CD4-positive, alpha-beta memory T cell (primary cell): Measurements from ENCODE around the gene PTCH2. TPM values are rescaled to one million over a fixed set of nuclear protein-coding genes. Genes with fewer than 3 reads are reported as not detected.

Experiments used
- CTCF ChIA-PET: fragments of 350-600 bp; sonication (Branson Sonifier 250); formaldehyde crosslinking; loops from one replicate; lab custom pipeline; 2021; ENCODE audit warnings: inconsistent platforms; ENCODE audit not compliant: partially characterized antibody; lab: Charles Lee
- POLR2A ChIA-PET: fragments of 350-600 bp; sonication (Branson Sonifier 250); formaldehyde crosslinking; loops from one replicate; lab custom pipeline; 2021; ENCODE audit not compliant: partially characterized antibody; lab: Charles Lee
- DNase-seq, 5 donors: peaks; one replicate each; pipeline versions ENCODE4 v3.0.0 to v3.0.0-alpha.2; 2020 to 2022; ENCODE audit warnings: mixed read lengths in 1 of 5
- H3K27ac ChIP-seq: one replicate; pipeline ENCODE4 v1.7.0; 2013; ENCODE audit warnings: low read depth, low read length
- H3K27me3 ChIP-seq: 2 replicates; pipeline ENCODE4 v1.7.0; 2013; ENCODE audit warnings: mild to moderate bottlenecking, low read length, moderate library complexity; ENCODE audit not compliant: insufficient read depth
- H3K36me3 ChIP-seq: 2 replicates; pipeline ENCODE4 v1.7.0; 2013; ENCODE audit warnings: mild to moderate bottlenecking, low read length, moderate library complexity; ENCODE audit not compliant: insufficient read depth
- H3K4me1 ChIP-seq: 2 replicates; pipeline ENCODE4 v1.7.0; 2013; ENCODE audit warnings: mild to moderate bottlenecking, low read length, moderate library complexity; ENCODE audit not compliant: insufficient read depth
- H3K4me3 ChIP-seq, 2 donors: one replicate each; pipeline ENCODE4 v1.7.0; 2013; ENCODE audit warnings: low read length in 2 of 2, mild to moderate bottlenecking in 1 of 2
- H3K9me3 ChIP-seq, 2 donors: one replicate each; pipeline ENCODE4 v1.7.0; 2013; ENCODE audit warnings: low read length in 2 of 2, control low read depth in 1 of 2; ENCODE audit not compliant: control insufficient read depth in 1 of 2
- H3K27ac Mint-ChIP-seq, 7 donors: one replicate each; pipeline ENCODE4 v1.8.0; 2020 to 2021; ENCODE audit warnings: mixed read lengths in 7 of 7, mild to moderate bottlenecking in 6 of 7, inconsistent platforms in 3 of 7, moderate library complexity in 3 of 7
- H3K27me3 Mint-ChIP-seq, 2 donors: one replicate each; pipeline ENCODE4 v1.8.0; 2020 to 2021; ENCODE audit warnings: mixed read lengths in 2 of 2
- H3K36me3 Mint-ChIP-seq, 2 donors: one replicate each; pipeline ENCODE4 v1.8.0; 2020 to 2021; ENCODE audit warnings: mixed read lengths in 2 of 2, inconsistent platforms in 1 of 2, mild to moderate bottlenecking in 1 of 2
- H3K4me1 Mint-ChIP-seq, 4 donors: one replicate each; pipeline ENCODE4 v1.8.0; 2020 to 2021; ENCODE audit warnings: mixed read lengths in 4 of 4, mild to moderate bottlenecking in 1 of 4
- H3K4me3 Mint-ChIP-seq, 8 donors: one replicate each; pipeline ENCODE4 v1.8.0; 2020 to 2021; ENCODE audit warnings: mixed read lengths in 8 of 8, mild to moderate bottlenecking in 7 of 8, moderate library complexity in 6 of 8, inconsistent platforms in 3 of 8
- H3K9me3 Mint-ChIP-seq, 8 donors: one replicate each; pipeline ENCODE4 v1.8.0; 2020 to 2021; ENCODE audit warnings: mixed read lengths in 8 of 8, mild to moderate bottlenecking in 5 of 8, inconsistent platforms in 3 of 8, moderate library complexity in 1 of 8
- intact Hi-C: fragments of 100-400 bp; cut with micrococcal nuclease; formaldehyde crosslinking; loops from one replicate; pipeline ENCODE4 v1.15.1; 2023
- polyA plus RNA-seq, 2 donors: library from polyadenylated mRNA; unstranded; fragments of 300-500 nt; fragmentation: Illumina TruSeq; gene quantifications; one replicate each; pipeline ENCODE4 v1.2.3, GENCODE V29; 2021
- total RNA-seq, 2 experiments: library from RNA; stranded (reverse); gene quantifications; one replicate each; pipeline ENCODE4 v1.2.3, GENCODE V29; 2021

PTCH2 gene
- total and polyA plus RNA-seq, 4 experiments from 2014 or later: 0.20 to 1.4 (median 1.3) TPM; not detected in 1

DNA sequence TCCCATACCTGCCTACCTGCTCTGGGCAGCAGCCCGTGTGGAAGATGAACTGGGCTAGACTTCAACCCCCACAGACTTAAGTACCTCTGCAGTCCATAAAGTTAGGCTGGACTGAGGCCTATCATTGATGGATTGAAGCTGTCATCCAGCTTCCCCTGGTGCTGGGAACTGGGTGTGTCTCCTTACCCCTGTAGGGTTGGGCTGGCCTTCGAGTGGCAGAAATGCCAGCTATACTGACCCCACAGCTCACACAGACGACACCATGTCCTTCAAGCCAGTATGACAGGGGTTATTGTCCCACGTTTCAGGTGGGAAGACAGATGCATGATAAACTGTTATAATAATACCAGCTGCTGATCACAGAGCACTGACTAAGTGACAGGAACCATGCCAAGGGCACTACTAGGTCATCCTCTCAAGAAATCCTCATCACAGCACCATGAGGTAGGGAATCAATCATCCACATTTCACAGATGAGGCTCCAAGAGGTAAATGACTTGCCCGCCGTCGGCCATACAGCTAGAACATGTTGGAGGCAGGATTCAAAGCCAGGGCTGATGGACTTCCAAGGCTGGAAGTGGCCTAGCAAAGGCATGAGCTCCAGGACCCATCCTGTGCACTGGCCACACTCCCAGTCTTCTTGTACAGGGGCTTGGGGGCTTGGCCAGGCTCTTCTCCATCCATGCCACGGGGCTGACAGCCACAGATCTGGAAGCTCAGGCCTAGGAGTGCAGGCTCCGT is 54.8 kb downstream of the PTCH2 start, which contains the start of gene BEST4:
TSS of gene BEST4 (minus strand) at position 51 of the 741 bp plus-strand sequence. CDS start 465 bp downstream, outside the sequence.
- no peak within 1 kb of the TSS for H3K4me3 ChIP-seq
- peak within 1 kb of the TSS in 4 of 7 donors; percentile 48 to 70 (median 62) for H3K27ac Mint-ChIP-seq
- POLR2A ChIA-PET: interaction anchor here (1.0 to 10.3 kb wide), 9 partner anchors 11 to 198 kb away, joined by 3 to 110 read pairs (median 17); partner anchors contain the start of genes BTBD19, DYNLT4, EIF2B3 and PLK3
- H3K27me3 Mint-ChIP-seq: no peaks in the 10 kb centered on the region
- H3K4me1 Mint-ChIP-seq: peaks cover 20 to 32% (median 25%) of the 10 kb centered on the region in 4 donors
- intact Hi-C loops: loop anchor here (5.0 kb wide), 2 partner anchors 199 to 704 kb away; partner anchors contain the start of genes EIF2B3 and TESK2
- H3K4me3 Mint-ChIP-seq: no peak within 1 kb of the TSS
- CTCF ChIA-PET: interaction anchor here (0.8 to 9.2 kb wide), 9 partner anchors 9 to 512 kb away, joined by 4 to 75 read pairs (median 5); partner anchors contain the start of genes PLK3, RNU5D-1 and RPS8
- H3K9me3 ChIP-seq: no peaks in the 10 kb centered on the region
- H3K4me1 ChIP-seq: peaks cover 35% of the 10 kb centered on the region
- no peak for DNase-seq
- H3K9me3 Mint-ChIP-seq: no peaks in the 10 kb centered on the region
- no peaks in the 10 kb centered on the region for H3K36me3 ChIP-seq
- peaks cover 0 to under 1% of the 10 kb centered on the region in 2 donors for H3K36me3 Mint-ChIP-seq
- no peak within 1 kb of the TSS for H3K27ac ChIP-seq
- H3K27me3 ChIP-seq: no peaks in the 10 kb centered on the region

- ChIA-PET POLR2A (interaction anchor here (1.0 to 10.3 kb wide), 12 partner anchors 11 to 224 kb away, joined by 3 to 110 read pairs (median 22); partner anchors contain the start of genes BTBD19, DYNLT4, EIF2B3 and HECTD3), CTCF (interaction anchor here (0.7 to 9.2 kb wide), 15 partner anchors 10 to 514 kb away, joined by 3 to 75 read pairs (median 5); partner anchors contain the start of genes BTBD19, EIF2B3, HECTD3 and PLK3)
- Mint-ChIP-seq H3K36me3 (peaks cover 0 to 2% of the 10 kb centered on the region in 2 donors), H3K4me1 (peaks cover 22 to 34% (median 28%) of the 10 kb centered on the region in 4 donors), H3K27ac (no peak overlapping the region), H3K4me3 (no peak overlapping the region), H3K27me3 (no peaks in the 10 kb centered on the region), H3K9me3 (no peaks in the 10 kb centered on the region)
- Histone ChIP-seq H3K36me3 (no peaks in the 10 kb centered on the region), H3K9me3 (no peaks in the 10 kb centered on the region), H3K4me1 (peaks cover 39% of the 10 kb centered on the region), H3K4me3 (no peak overlapping the region), H3K27me3 (no peaks in the 10 kb centered on the region), H3K27ac (no peak overlapping the region)
- no peak for DNase-seq
- intact Hi-C loops: loop anchor here (2.0 to 5.0 kb wide), 3 partner anchors 49 to 705 kb away; partner anchors contain the start of genes EIF2B3 and TESK2
Measured at GRCh38 chr1:44787506-44787905, 55.5 kb downstream of the PTCH2 start.

GRCh38 chr1:44786841-44787426 is 56.1 kb downstream of the PTCH2 start:
- Mint-ChIP-seq H3K4me1 (peaks cover 22 to 34% (median 28%) of the 10 kb centered on the region in 4 donors), H3K9me3 (no peaks in the 10 kb centered on the region), H3K27ac (peak overlapping the region; percentile 15 to 95 (median 87)), H3K4me3 (peak overlapping the region in 7 of 8 donors; percentile 75 to 83 (median 82)), H3K27me3 (no peaks in the 10 kb centered on the region), H3K36me3 (peaks cover 0 to 5% of the 10 kb centered on the region in 2 donors)
- peak overlapping the region; percentile 53 for H3K27ac ChIP-seq
- DNase-seq: no peak
- intact Hi-C loops: loop anchor here (2.0 to 5.0 kb wide), 3 partner anchors 50 to 705 kb away; partner anchors contain the start of genes EIF2B3 and TESK2
- peak overlapping the region; percentile 52 to 68 for H3K4me3 ChIP-seq
- no peaks in the 10 kb centered on the region for H3K9me3 ChIP-seq
- POLR2A ChIA-PET: interaction anchor here (0.9 to 10.3 kb wide), 16 partner anchors 11 to 735 kb away, joined by 3 to 110 read pairs (median 14); partner anchors contain the start of genes BTBD19, DYNLT4, EIF2B3 and HECTD3
- H3K27me3 ChIP-seq: no peaks in the 10 kb centered on the region
- H3K4me1 ChIP-seq: peaks cover 39% of the 10 kb centered on the region
- CTCF ChIA-PET: interaction anchor here (0.7 to 9.2 kb wide), 13 partner anchors 10 to 515 kb away, joined by 3 to 75 read pairs (median 5); partner anchors contain the start of genes BTBD19, EIF2B3, HECTD3 and PLK3
- no peaks in the 10 kb centered on the region for H3K36me3 ChIP-seq

GRCh38 chr1:44786138-44786840 is 56.8 kb downstream of the PTCH2 start:
- DNase-seq: peak; percentile 72 to 84 (median 80)
- ChIA-PET CTCF (interaction anchor here (1.2 to 9.2 kb wide), 16 partner anchors 7 to 517 kb away, joined by 3 to 75 read pairs (median 6); partner anchors contain the start of genes BTBD19, EIF2B3, HECTD3 and PLK3), POLR2A (interaction anchor here (0.7 to 10.3 kb wide), 19 partner anchors 10 to 736 kb away, joined by 3 to 110 read pairs (median 6); partner anchors contain the start of genes BTBD19, DYNLT4, EIF2B3 and HECTD3)
- intact Hi-C loops: loop anchor here (2.0 to 5.0 kb wide), 3 partner anchors 51 to 706 kb away; partner anchors contain the start of genes EIF2B3 and TESK2
- H3K27ac Mint-ChIP-seq: peak overlapping the region; percentile 41 to 95 (median 88)
- H3K4me3 Mint-ChIP-seq: peak overlapping the region; percentile 73 to 83 (median 80)
- H3K36me3 Mint-ChIP-seq: peaks cover 0 to 10% of the 10 kb centered on the region in 2 donors
- Histone ChIP-seq H3K9me3 (no peaks in the 10 kb centered on the region), H3K27ac (peak overlapping the region; percentile 53), H3K36me3 (peaks cover 3% of the 10 kb centered on the region), H3K27me3 (no peaks in the 10 kb centered on the region), H3K4me1 (peaks cover 39% of the 10 kb centered on the region), H3K4me3 (peak overlapping the region; percentile 52 to 68)
- no peaks in the 10 kb centered on the region for H3K27me3 Mint-ChIP-seq
- no peaks in the 10 kb centered on the region for H3K9me3 Mint-ChIP-seq
- peaks cover 22 to 37% (median 28%) of the 10 kb centered on the region in 4 donors for H3K4me1 Mint-ChIP-seq

DNA sequence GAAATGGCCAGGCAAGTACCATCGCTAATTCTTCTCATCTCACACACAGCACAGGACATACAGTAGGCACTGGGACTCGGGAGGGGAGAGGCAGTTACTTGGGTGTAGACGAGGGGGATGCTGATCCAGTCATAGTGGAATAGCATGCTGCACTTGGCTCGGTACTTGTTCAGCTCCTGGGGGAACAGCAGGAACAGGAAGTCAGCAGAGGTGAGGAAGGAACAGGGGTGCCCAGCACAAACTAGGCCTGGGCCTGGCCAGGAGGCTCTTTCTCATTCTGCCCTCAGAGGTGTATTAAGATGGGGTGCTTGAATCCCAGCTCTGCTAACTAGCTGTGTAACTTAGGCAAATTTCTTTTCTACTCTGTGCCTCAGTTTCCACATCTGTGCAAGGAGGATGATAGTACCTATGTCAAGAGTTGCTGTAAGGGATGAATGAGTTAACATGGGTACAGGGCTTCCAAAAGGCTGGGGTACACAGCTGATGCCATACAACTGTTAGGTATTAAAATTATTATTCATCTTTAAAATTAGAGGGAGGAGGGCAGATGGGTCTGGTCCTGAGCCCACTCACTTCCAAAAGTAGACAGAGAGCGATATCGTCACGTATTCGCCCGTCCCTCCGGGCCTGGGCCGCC is 57.4 kb downstream of the PTCH2 start:
- H3K4me3 ChIP-seq: peak overlapping the region in 1 of 2 donors; percentile 68
- peaks cover 9% of the 10 kb centered on the region for H3K36me3 ChIP-seq
- H3K27ac Mint-ChIP-seq: peak overlapping the region; percentile 65 to 91 (median 83)
- no peaks in the 10 kb centered on the region for H3K27me3 ChIP-seq
- peaks cover 0 to 15% of the 10 kb centered on the region in 2 donors for H3K36me3 Mint-ChIP-seq
- H3K9me3 Mint-ChIP-seq: no peaks in the 10 kb centered on the region
- peaks cover 39% of the 10 kb centered on the region for H3K4me1 ChIP-seq
- CTCF ChIA-PET: interaction anchor here (0.9 to 9.2 kb wide), 14 partner anchors 8 to 518 kb away, joined by 3 to 75 read pairs (median 5); partner anchors contain the start of genes BTBD19, HECTD3, RNU5D-1 and RPS8
- DNase-seq: peak in 1 of 5 donors; percentile 33
- POLR2A ChIA-PET: interaction anchor here (0.7 to 10.3 kb wide), 15 partner anchors 9 to 226 kb away, joined by 3 to 110 read pairs (median 17); partner anchors contain the start of genes BTBD19, DYNLT4, EIF2B3 and HECTD3
- no peaks in the 10 kb centered on the region for H3K9me3 ChIP-seq
- H3K27ac ChIP-seq: peak overlapping the region; percentile 53
- H3K4me3 Mint-ChIP-seq: peak overlapping the region; percentile 75 to 86 (median 82)
- no peaks in the 10 kb centered on the region for H3K27me3 Mint-ChIP-seq
- intact Hi-C loops: loop anchor here (2.0 to 5.0 kb wide), 4 partner anchors 51 to 707 kb away; partner anchors contain the start of genes EIF2B3, RNU5D-1 and TESK2
- H3K4me1 Mint-ChIP-seq: peaks cover 23 to 41% (median 29%) of the 10 kb centered on the region in 4 donors
